Measurements from ENCODE around the gene PHKB.

DNA sequence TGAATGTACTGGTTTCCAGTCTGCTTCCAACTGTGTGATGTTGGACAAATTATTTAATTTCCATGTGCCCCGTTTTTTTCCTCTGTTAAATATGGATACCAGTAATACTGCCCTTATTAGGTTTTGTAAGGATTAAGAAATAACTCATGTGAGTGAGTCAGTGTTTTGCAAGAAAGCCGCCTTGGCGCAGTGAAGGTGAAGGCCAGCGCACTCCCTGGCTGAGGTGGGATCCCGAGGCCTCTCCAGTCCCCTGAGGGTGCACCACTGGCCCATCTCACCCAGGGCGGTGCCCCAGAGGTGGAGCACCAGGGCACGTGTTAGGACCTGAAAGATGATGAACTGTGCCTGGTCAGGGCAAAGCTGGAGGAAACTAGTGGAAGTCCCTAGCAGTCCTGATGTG lies 43.5 kb downstream of the PHKB start:
- no peak for TF ChIP-seq POLR2A (IDR thresholded peaks at IDR 0.05; ENCODE audit: low read depth, low read length)
- TF ChIP-seq POLR2AphosphoS5 (IDR thresholded peaks at IDR 0.05; ENCODE audit: low read depth, low read length) = no peak

Measured in GM12891 (cell line).